GM06990 (cell line): ENCODE results near the gene PUM2.
"Not testable (repeated sequence)": the region's sequence is repeated elsewhere in the genome, so short reads cannot be mapped to it uniquely, and the experiment has no call there.

ENCODE experiments used
- DNase-seq: peaks from one replicate; pipeline ENCODE4 v3.0.0-alpha.2; 2011; ENCODE audit not compliant: insufficient read length; ENCODE audit errors: extremely low read depth
- H3K27me3 ChIP-seq: replicated peaks from 2 replicates; pipeline ENCODE4 v1.6.0; 2011; ENCODE audit warnings: low read length; ENCODE audit not compliant: control insufficient read depth, insufficient read depth
- H3K36me3 ChIP-seq: 2 replicates; pipeline ENCODE4 v1.5.1; 2011; ENCODE audit warnings: low read length; ENCODE audit not compliant: control insufficient read depth, insufficient read depth
- H3K4me3 ChIP-seq: replicated peaks from 2 replicates; pipeline ENCODE4 v1.5.1; 2011; ENCODE audit warnings: low read depth, mild to moderate bottlenecking, control low read depth, low read length
- CTCF ChIP-seq: IDR thresholded peaks from 2 replicates; pipeline ENCODE4 v1.5.1; 2011; ENCODE audit warnings: low read length, control low read depth, mild to moderate bottlenecking, inconsistent platforms; ENCODE audit not compliant: insufficient read depth, poor library complexity, severe bottlenecking

Gene PUM2

DNA sequence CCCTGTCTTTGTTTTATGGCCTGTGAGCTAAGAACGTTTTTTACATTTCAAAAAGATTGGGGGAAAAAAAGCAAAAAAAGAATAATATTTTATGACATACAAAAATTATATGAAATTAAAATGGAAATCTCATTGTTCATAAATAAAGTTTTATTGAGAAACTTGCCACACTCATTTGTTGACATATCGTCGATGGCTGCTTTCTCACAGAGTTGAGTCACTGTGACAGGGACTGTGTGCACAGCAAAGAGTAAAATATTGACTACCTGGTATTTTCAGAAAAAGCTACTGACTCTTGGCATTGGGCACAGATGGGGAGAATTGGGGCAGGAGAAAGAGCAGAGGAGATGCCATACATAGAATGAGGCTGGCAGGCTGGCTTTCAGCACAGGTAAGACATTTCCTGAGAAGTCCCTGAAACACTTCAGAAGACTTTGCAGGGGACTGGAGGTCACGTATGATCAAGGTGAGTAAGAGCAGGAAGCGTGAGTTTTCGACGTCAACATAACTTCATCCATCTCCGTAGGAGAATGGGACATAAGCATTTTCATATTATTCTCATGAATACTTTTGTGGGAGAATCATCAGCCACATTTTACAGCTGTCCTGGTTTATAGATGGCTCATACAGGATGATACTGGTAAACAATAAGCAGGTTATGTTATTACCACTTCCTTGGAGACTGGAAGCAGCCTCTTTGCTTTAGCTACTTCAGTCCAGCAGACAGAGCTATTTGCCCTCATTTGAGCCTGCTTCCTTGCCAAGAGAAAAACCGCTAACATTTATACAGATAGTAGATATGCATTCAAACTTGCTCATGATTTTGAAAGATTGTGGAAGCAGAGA lies 32.5 kb upstream of the PUM2 start:
- H3K36me3 ChIP-seq: no peaks in the 10 kb centered on the region
- no peak for DNase-seq
- H3K27me3 ChIP-seq: no peaks in the 10 kb centered on the region
- TF ChIP-seq CTCF: no peak
- no peak overlapping the region for H3K4me3 ChIP-seq

DNA sequence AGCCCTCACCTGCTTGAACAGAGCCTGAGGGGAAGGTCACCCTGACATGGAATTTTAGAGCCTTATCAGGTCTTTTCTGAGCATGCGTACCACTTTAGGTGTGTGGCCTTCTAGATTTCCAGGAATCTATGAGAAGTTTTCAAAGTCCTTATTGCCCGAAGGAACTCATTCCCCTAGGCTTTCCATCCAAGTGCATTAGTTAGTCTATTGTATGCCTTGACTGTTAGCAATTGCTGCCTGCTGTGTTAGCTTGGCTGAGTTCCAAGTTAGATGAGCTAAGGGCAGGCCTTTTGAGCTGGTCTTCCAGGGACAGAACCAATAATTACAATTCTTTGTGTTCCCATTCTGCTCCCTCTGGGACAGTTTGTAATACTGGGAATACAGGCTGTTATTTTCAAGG lies 30.8 kb upstream of the PUM2 start:
- Histone ChIP-seq H3K4me3 (no peak overlapping the region), H3K36me3 (no peaks in the 10 kb centered on the region), H3K27me3 (no peaks in the 10 kb centered on the region)
- DNase-seq: no peak
- TF ChIP-seq CTCF: no peak

DNA sequence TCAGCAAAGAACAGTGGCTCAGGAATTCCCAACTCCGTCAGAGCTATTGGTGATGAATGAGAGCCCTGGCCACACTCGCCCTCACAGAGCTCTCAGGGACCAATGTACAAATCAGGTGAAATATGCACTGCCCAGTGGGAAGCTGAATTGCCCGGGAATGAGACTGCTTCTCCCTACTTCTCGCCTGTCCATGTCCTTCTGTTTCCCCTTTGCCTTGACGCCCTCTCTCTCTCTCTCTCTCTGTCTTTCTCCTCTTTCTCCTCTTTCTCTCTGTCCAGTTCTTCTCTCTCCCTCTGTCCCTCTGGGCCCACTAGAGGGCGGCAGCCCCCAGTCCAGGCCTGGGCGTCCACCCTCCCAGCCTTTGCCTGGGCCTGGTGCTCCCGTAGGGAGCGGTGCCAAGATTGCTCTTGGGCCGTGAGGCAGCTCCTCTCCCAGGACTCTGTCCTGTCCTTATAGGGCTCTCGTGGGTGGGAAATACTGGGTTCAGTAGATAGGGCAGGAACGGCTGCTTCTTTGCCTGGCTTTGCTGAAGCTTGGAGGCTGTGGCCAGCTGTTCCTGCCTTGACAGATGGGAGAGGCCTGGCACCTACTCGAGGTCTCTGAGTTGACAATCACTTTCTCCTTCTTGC lies 28.4 kb upstream of the PUM2 start:
- Histone ChIP-seq H3K27me3 (no peaks in the 10 kb centered on the region), H3K4me3 (no peak overlapping the region), H3K36me3 (no peaks in the 10 kb centered on the region)
- no peak for DNase-seq
- peak; percentile 59 for TF ChIP-seq CTCF

DNA sequence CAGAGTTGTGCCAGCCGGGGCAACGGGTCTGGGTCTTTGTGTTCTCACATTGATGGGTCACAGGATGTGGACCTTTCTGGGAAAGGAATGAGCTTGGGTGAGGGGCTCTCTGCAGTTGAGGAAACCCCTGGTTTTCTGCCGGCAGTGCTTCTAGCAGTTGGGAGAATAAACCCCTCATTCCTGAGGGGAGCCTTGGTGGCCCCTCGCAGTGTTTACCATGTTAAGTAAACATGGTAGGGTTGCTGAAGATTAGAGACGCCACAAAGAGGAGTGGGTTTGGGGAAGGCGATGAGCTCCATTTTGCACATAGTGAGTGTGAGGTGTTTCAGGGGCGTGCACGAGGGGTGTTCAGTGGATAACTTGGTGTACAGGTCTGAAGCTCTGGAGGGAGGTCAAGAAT lies 27.7 kb upstream of the PUM2 start:
- TF ChIP-seq CTCF: no peak
- Histone ChIP-seq H3K4me3 (no peak overlapping the region), H3K36me3 (no peaks in the 10 kb centered on the region), H3K27me3 (no peaks in the 10 kb centered on the region)
- no peak for DNase-seq

- no peaks in the 10 kb centered on the region for H3K36me3 ChIP-seq
- no peak for TF ChIP-seq CTCF
- no peak for DNase-seq
- no peak overlapping the region for H3K4me3 ChIP-seq
- no peaks in the 10 kb centered on the region for H3K27me3 ChIP-seq
Observed at GRCh38 chr2:20377741-20378140, 27.1 kb upstream of the PUM2 start.

DNA sequence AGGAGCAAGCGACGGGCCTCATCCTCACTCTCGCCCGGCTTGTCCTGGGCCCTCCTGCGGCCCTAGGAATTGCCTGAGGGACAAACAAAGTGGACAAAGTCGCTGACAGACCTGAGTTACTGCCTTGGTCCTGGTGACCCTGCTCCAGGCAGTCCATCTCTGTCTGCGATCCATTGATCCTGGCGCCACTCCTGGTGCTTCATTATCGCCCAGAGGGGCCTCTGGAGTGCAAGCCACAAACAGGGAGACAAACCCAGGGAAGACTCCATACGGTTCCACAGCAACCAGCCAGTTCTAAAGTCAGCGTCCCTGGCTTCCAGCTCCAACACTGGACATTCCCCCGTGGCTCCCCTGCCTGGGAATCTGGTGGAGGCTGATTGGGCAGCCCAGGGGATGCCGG lies 24.3 kb upstream of the PUM2 start:
- not testable (repeated sequence) for DNase-seq, H3K4me3 ChIP-seq, H3K27me3 ChIP-seq, H3K36me3 ChIP-seq
